HG02981 (cell line): ENCODE data around the gene TMEM191C.
"Not testable (repeated sequence)": the region's sequence is repeated elsewhere in the genome, so short reads cannot be mapped to it uniquely, and the experiment has no call there.

ENCODE experiments used
- ATAC-seq: cut with Tn5 transposase; IDR thresholded peaks from one replicate; pipeline ENCODE4 v1.9.1; 2021; ENCODE audit warnings: mild to moderate bottlenecking, moderate library complexity; ENCODE audit not compliant: unreplicated experiment

Gene TMEM191C

GRCh38 chr22:21472984-21473383, 5.8 kb downstream of the TMEM191C start:
- ATAC-seq = not testable (repeated sequence)

GRCh38 chr22:21473664-21474063, 6.5 kb downstream of the TMEM191C start:
- ATAC-seq = not testable (repeated sequence)

GRCh38 chr22:21484039-21484438, 16.9 kb downstream of the TMEM191C start:
- not testable (repeated sequence) for ATAC-seq

GRCh38 chr22:21487723-21488122, 20.5 kb downstream of the TMEM191C start:
- ATAC-seq = not testable (repeated sequence)

- not testable (repeated sequence) for ATAC-seq
Measured at GRCh38 chr22:21489149-21489680, 22.0 kb downstream of the TMEM191C start.

- ATAC-seq = not testable (repeated sequence)
Measured at GRCh38 chr22:21490556-21490955, 23.4 kb downstream of the TMEM191C start.

GRCh38 chr22:21492271-21492670, 25.1 kb downstream of the TMEM191C start:
- not testable (repeated sequence) for ATAC-seq

GRCh38 chr22:21493789-21494782, 26.9 kb downstream of the TMEM191C start:
- ATAC-seq = not testable (repeated sequence)

GRCh38 chr22:21497984-21498383, 30.8 kb downstream of the TMEM191C start:
- not testable (repeated sequence) for ATAC-seq

GRCh38 chr22:21498489-21498888, 31.3 kb downstream of the TMEM191C start:
- not testable (repeated sequence) for ATAC-seq

- not testable (repeated sequence) for ATAC-seq
Measured at GRCh38 chr22:21499623-21500506, 32.7 kb downstream of the TMEM191C start.

- not testable (repeated sequence) for ATAC-seq
Measured at GRCh38 chr22:21510397-21510796, 43.2 kb downstream of the TMEM191C start.

- ATAC-seq = not testable (repeated sequence)
Measured at GRCh38 chr22:21512022-21512421, 44.8 kb downstream of the TMEM191C start.

- ATAC-seq = not testable (repeated sequence)
Measured at GRCh38 chr22:21514117-21514516, 46.9 kb downstream of the TMEM191C start.

- not testable (repeated sequence) for ATAC-seq
Measured at GRCh38 chr22:21515234-21515633, 48.0 kb downstream of the TMEM191C start.

GRCh38 chr22:21516522-21516921, 49.3 kb downstream of the TMEM191C start:
- not testable (repeated sequence) for ATAC-seq

GRCh38 chr22:21516970-21517764, 50.0 kb downstream of the TMEM191C start:
- ATAC-seq = peak; percentile 89
